ENCODE data around the gene LRIT1. TPM values are rescaled to one million over a fixed set of nuclear protein-coding genes. Genes with fewer than 3 reads are reported as not detected.

The LRIT1 gene
- total RNA-seq, 1 experiment from 2014 or later = not detected

DNA sequence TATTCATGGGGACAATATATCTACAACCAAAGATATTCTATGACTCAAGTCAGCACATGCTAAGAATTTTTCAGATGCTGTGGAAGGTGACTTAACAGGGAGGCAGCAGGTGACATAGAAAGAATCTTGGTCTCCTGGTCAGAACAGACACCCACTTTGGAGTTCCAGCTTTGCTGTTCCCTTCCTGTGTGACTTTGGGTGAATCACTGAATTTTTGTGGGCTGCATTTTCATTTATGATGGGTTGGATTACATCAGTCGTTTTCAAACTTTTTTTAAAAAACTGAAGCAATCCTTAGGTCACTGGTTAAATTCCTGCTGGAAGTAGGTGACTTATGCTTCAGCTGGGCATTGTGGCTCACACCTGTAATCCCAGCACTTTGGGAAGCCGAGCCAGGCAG, 28.4 kb upstream of the LRIT1 start (continued):
- no peak for TF ChIP-seq TCF7L2 (IDR thresholded peaks at IDR 0.05; ENCODE audit: borderline replicate concordance, extremely low read depth, insufficient read depth, insufficient read length)

DNA sequence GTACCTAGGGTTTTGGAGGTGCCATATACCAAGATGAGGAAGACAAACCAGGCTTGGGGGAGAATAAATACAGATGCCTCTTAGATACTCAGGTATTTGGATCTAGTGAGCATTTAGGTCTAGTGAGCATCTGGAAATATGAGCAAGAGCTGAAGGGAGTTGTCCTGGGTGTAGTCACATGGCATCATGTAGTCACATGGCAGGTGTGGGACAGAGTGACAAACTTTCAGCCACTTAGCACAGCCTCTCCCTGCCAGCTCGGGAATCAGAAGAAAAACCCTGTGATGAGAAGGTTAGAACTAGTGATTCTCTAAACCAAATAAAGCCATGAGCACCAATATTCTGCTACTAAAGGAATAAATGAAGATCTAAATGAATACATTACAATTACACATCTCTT, 27.8 kb upstream of the LRIT1 start:
- Histone ChIP-seq H3K4me3 (replicated peaks in 1 of 2; ENCODE audit: low read depth in 1 of 2, low read length in 2 of 2) (no peak overlapping the region), H3K4me1 (ENCODE audit: control insufficient read depth in 1 of 2, insufficient read depth in 2 of 2, low read length in 2 of 2) (peaks cover 0 to 23% of the 10 kb centered on the region in 2 experiments; a peak in 2 of 4 replicates), H3K27me3 (ENCODE audit: insufficient read depth, low read length) (no peaks in the 10 kb centered on the region), H3K27ac (ENCODE audit: low read depth, low read length) (no peak overlapping the region), H3K4me2 (ENCODE audit: low read length) (no peak overlapping the region), H3K9me3 (ENCODE audit: control insufficient read depth in 1 of 2, insufficient read depth in 1 of 2, low read depth in 1 of 2, low read length in 2 of 2) (no peaks in the 10 kb centered on the region), H2AFZ (ENCODE audit: low read depth, low read length, poor library complexity, severe bottlenecking) (no peak overlapping the region), H4K20me1 (ENCODE audit: insufficient read depth) (no peaks in the 10 kb centered on the region), H3K79me2 (ENCODE audit: insufficient read depth, low read length) (no peaks in the 10 kb centered on the region), H3K9ac (ENCODE audit: low read length) (no peak overlapping the region), H3K36me3 (ENCODE audit: control insufficient read depth in 1 of 2, insufficient read depth in 2 of 2, low read length in 2 of 2) (no peaks in the 10 kb centered on the region), H3K9me2 (ENCODE audit: insufficient read depth) (no peaks in the 10 kb centered on the region)
- no peak for TF ChIP-seq EZH2 (IDR thresholded peaks at IDR 0.05)
- TF ChIP-seq, protein P1, sequence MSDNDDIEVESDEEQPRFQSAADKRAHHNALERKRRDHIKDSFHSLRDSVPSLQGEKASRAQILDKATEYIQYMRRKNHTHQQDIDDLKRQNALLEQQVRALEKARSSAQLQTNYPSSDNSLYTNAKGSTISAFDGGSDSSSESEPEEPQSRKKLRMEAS (IDR thresholded peaks at IDR 0.05) = peak; percentile 21; the same call in 1 of the 2 replicates
- ATAC-seq = no peak
- BruUV-seq (replicated peaks) = no TSS peak
- CTCF ChIA-PET = interaction anchor here (1.3 to 10.1 kb wide), 2 partner anchors 12 to 268 kb away, joined by 5 to 268 read pairs; no protein-coding TSS in a partner anchor
- DNase-seq (ENCODE audit: low read depth, low spot score) = no peak
- intact Hi-C loops (cut with micrococcal nuclease) = loop anchor here (5.0 to 10.0 kb wide), 3 partner anchors 58 to 446 kb away; partner anchors contain the start of gene CCSER2
- RAD21 ChIA-PET (ENCODE audit: low non-redundant PET in 1 of 2, low total read pairs in 2 of 2, uncharacterized antibody in 2 of 2, unreplicated experiment in 2 of 2) = interaction anchor here in 1 of 2 experiments (1.0 kb wide), 1 partner anchor 268 kb away, joined by 3 read pairs; no protein-coding TSS in a partner anchor
- POLR2A ChIA-PET = no interaction called here

DNA sequence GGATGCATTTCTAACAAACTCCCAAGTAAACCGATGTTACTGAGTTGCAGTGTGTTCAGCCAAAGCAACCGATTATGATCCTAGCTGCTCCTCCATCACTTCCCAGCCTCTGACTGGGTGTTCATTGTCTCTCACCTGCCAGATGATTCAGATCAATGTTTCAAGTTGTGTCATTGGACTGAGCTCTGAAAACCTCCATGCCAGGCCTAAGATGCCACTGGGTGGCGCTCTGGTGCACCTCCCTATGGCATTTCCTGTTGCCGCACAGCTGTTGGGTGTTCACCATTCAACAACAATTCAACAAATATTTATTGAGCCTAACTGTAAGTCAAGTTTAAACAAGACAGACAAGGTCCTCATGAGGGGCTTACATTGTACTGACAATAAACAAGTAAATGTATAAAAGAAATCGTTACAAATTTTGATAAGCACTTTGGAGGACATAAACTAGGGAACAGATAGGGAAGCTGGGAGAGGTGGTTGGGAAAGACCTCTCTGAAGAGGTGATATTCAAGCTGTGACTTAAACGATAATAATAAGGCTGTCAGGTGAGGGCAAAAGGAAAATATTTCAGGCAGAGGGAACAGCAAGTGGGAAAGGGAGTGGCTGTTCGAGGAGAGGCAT, 26.3 kb upstream of the LRIT1 start:
- H3K9me3 ChIP-seq (ENCODE audit: control insufficient read depth in 1 of 2, insufficient read depth in 1 of 2, low read depth in 1 of 2, low read length in 2 of 2) = no peaks in the 10 kb centered on the region
- peak; percentile 77 for ATAC-seq
- peak; percentile 60 for DNase-seq (ENCODE audit: low read depth, low spot score)
- H3K36me3 ChIP-seq (ENCODE audit: control insufficient read depth in 1 of 2, insufficient read depth in 2 of 2, low read length in 2 of 2) = no peaks in the 10 kb centered on the region
- CTCF ChIA-PET = interaction anchor here (0.7 to 10.1 kb wide), 21 partner anchors 8 to 552 kb away, joined by 3 to 268 read pairs (median 6); partner anchors contain the start of gene CCSER2
- H4K20me1 ChIP-seq (ENCODE audit: insufficient read depth) = no peaks in the 10 kb centered on the region
- H3K9me2 ChIP-seq (ENCODE audit: insufficient read depth) = no peaks in the 10 kb centered on the region
- H3K4me1 ChIP-seq (ENCODE audit: control insufficient read depth in 1 of 2, insufficient read depth in 2 of 2, low read length in 2 of 2) = peaks cover 0 to 23% of the 10 kb centered on the region in 2 experiments; a peak in 2 of 4 replicates
- intact Hi-C loops (cut with micrococcal nuclease) = loop anchor here (5.0 to 10.0 kb wide), 3 partner anchors 60 to 447 kb away; partner anchors contain the start of gene CCSER2
- peak overlapping the region; percentile 86 for H2AFZ ChIP-seq (ENCODE audit: low read depth, low read length, poor library complexity, severe bottlenecking)
- H3K27ac ChIP-seq (ENCODE audit: low read depth, low read length) = no peak overlapping the region
- no peaks in the 10 kb centered on the region for H3K27me3 ChIP-seq (ENCODE audit: insufficient read depth, low read length)
- peak overlapping the region; percentile 23; the same call in 1 of the 2 replicates for H3K4me2 ChIP-seq (ENCODE audit: low read length)
- H3K9ac ChIP-seq (ENCODE audit: low read length) = no peak overlapping the region
- H3K79me2 ChIP-seq (ENCODE audit: insufficient read depth, low read length) = no peaks in the 10 kb centered on the region
- POLR2A ChIA-PET = interaction anchor here (1.2 to 1.3 kb wide), 2 partner anchors 61 to 269 kb away, joined by 3 to 5 read pairs; partner anchors contain the start of gene CCSER2
- no peak overlapping the region for H3K4me3 ChIP-seq (replicated peaks in 1 of 2; ENCODE audit: low read depth in 1 of 2, low read length in 2 of 2)
- BruUV-seq (replicated peaks) = no TSS peak
- RAD21 ChIA-PET (ENCODE audit: low non-redundant PET in 1 of 2, low total read pairs in 2 of 2, uncharacterized antibody in 2 of 2, unreplicated experiment in 2 of 2) = interaction anchor here (1.0 to 2.5 kb wide), 4 partner anchors 97 to 271 kb away, joined by 3 to 16 read pairs (median 6); no protein-coding TSS in a partner anchor
- TF ChIP-seq TCF7L2 (IDR thresholded peaks at IDR 0.05; ENCODE audit: borderline replicate concordance, extremely low read depth, insufficient read depth, insufficient read length) = no peak
- 0 out of 2 replicates have a peak, but pooled peaks have one; percentile 21 for TF ChIP-seq SP1 (IDR thresholded peaks at IDR 0.05; ENCODE audit: low read depth)
- TF ChIP-seq, protein P1 (IDR thresholded peaks at IDR 0.05) = no peak
- TF ChIP-seq, protein P2, sequence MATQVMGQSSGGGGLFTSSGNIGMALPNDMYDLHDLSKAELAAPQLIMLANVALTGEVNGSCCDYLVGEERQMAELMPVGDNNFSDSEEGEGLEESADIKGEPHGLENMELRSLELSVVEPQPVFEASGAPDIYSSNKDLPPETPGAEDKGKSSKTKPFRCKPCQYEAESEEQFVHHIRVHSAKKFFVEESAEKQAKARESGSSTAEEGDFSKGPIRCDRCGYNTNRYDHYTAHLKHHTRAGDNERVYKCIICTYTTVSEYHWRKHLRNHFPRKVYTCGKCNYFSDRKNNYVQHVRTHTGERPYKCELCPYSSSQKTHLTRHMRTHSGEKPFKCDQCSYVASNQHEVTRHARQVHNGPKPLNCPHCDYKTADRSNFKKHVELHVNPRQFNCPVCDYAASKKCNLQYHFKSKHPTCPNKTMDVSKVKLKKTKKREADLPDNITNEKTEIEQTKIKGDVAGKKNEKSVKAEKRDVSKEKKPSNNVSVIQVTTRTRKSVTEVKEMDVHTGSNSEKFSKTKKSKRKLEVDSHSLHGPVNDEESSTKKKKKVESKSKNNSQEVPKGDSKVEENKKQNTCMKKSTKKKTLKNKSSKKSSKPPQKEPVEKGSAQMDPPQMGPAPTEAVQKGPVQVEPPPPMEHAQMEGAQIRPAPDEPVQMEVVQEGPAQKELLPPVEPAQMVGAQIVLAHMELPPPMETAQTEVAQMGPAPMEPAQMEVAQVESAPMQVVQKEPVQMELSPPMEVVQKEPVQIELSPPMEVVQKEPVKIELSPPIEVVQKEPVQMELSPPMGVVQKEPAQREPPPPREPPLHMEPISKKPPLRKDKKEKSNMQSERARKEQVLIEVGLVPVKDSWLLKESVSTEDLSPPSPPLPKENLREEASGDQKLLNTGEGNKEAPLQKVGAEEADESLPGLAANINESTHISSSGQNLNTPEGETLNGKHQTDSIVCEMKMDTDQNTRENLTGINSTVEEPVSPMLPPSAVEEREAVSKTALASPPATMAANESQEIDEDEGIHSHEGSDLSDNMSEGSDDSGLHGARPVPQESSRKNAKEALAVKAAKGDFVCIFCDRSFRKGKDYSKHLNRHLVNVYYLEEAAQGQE (IDR thresholded peaks at IDR 0.05; ENCODE audit: low read depth) = no peak
- TF ChIP-seq ZNF274 (IDR thresholded peaks at IDR 0.05; ENCODE audit: low read depth, low read length) = no peak
- TF ChIP-seq, protein P3, sequence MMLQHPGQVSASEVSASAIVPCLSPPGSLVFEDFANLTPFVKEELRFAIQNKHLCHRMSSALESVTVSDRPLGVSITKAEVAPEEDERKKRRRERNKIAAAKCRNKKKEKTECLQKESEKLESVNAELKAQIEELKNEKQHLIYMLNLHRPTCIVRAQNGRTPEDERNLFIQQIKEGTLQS (IDR thresholded peaks at IDR 0.05) = no peak
- no peak for TF ChIP-seq EGR1 (IDR thresholded peaks at IDR 0.05; ENCODE audit: low read depth)
- peak; percentile 46 for TF ChIP-seq YY1 (IDR thresholded peaks at IDR 0.05; ENCODE audit: extremely low read depth, insufficient replicate concordance, low read depth, low read length)
- TF ChIP-seq ZFX (IDR thresholded peaks at IDR 0.05) = no peak
- TF ChIP-seq SIN3A (IDR thresholded peaks at IDR 0.05; ENCODE audit: low read depth) = no peak
- TF ChIP-seq POLR2AphosphoS5 (IDR thresholded peaks at IDR 0.05; ENCODE audit: low read depth, low read length) = no peak

All from HCT116 (cell line).